HG03066 (cell line): Measurements from ENCODE around the gene FASN.
"Not testable (repeated sequence)": the region's sequence is repeated elsewhere in the genome, so short reads cannot be mapped to it uniquely, and the experiment has no call there.

ENCODE experiments used
- ATAC-seq: cut with Tn5 transposase; IDR thresholded peaks from one replicate; pipeline ENCODE4 v1.9.1; 2021; ENCODE audit warnings: low read depth; ENCODE audit not compliant: unreplicated experiment

The FASN gene

DNA sequence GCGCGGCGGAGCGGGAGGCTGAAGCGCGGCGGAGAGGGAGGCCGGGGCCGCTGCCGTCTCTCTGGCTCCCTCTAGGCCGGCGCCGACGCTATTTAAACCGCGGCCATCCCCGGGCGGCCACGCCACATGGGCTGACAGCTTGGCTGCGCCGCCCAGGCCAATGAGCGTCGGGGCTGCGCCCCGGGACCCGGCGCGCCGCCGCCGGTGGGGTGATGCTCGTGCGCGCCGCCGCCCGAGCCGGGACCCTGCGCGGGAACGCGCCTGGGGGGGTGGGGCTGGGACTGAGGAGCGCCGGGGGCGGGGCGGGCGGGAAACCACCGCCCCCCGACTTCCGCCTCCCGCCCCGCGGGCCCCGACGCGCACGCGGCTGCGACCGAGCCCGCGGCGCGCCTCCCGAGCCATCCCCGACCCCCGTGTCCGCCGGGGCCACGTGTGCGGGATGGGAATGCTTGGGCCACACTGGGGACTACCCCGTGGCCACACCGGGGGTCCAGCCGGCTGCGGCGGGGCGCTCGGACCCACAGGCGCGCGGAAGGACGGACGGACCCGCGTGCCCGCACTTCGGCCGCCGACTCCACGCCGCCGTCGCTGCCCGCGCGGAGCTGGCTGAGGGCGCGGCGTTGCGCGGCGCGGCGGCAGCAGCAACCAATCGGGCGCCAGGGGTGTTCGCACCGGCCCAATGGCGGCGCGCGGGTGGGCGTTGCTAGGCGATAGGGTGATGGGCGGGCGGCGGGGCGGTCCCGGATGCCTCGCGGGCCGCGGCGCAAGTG lies at the start of gene FASN:
Gene FASN (minus strand): TSS at position 68 of the 770 bp plus-strand sequence. CDS start 1,791 bp downstream, outside the sequence.
- ATAC-seq = peak; percentile 65

DNA sequence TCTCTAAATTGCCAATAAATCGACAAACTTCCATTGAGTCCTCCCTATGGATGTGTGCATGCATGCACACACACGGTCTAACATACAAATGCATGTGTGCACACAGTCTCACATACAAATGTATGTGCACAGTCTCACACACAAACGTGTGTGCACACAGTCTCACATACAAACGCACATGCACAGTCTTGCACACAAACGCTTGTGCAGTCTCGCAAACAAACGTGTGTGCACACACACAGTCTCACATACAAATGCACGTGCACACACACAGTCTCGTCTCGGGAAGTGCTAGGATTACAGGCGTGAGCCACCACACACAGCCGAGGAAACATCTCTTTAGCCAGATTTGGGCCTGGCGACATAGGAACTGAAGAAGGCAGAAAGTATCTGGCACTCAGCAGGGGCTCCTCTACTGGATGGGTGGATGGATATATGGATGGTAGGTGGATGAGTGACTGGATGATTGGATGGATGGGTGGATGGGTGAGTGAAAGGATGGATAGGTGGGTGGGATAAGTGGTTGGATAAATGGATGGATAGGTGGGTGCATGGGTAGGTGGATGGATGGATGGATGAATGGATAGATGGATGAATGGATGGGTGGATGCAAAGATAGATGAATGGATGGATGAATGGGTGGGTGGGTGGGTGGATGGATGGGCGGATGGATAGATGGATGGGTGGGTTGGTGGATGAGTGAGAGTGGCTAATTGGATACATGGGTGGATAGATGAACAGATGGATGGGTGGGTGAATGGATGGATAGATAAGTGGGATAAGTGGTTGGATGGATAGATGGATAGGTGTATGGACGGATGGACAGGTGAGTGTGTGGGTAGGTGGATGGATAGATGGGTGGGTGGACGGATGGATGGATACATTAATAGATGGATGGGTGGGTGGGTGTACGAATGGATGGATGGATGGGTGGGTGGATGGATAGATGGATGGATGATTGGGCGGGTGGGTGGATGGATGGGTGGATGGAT lies 48.9 kb upstream of the FASN start:
- ATAC-seq = no peak

DNA sequence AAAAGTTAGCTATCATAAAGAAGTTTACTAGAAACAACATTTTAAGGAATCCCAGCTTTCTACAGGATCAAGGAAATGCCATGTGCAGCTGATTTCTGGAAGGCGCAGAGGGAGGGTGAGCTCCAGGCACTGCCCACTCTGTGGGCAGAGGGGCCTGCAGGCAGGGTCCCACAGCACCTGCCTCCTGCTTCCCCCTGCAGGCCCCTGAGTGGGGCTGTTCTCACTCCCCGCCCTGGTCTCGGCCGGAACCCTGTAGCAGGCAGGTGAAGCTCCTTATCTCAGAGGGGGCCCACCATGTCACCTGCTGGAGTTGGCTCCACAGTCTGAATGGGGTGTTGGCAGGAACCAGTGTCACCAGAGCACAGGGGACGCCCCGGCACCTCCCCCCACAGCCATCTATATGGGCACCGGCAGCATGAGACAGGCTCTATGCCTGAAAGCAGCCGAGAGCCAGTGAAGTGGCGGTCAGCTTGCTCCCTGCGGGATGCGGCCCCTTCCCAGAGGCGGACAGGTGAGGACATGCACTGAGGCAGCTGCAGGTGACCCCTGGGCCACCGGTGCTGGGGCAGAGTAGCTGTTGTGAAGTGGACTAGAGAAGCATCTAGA lies 47.6 kb upstream of the FASN start:
- no peak for ATAC-seq

DNA sequence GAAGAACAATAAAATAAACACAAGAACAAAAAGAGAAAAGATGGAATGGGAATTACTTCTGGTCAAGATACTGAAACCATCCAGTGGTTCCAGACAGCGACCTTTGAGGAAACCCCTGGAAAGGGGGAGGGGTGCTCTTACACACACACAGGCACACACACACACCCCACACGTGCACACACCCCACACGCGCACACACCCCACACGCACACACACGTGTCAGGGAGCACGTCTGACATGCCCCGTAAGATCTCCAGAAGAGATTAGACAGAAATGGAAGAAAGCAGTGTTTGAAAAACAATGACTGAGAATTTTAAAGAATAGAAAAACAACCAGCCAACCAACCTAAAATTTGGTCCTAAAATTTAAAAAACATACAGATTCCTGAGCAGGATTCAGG lies 45.3 kb upstream of the FASN start:
- no peak for ATAC-seq

DNA sequence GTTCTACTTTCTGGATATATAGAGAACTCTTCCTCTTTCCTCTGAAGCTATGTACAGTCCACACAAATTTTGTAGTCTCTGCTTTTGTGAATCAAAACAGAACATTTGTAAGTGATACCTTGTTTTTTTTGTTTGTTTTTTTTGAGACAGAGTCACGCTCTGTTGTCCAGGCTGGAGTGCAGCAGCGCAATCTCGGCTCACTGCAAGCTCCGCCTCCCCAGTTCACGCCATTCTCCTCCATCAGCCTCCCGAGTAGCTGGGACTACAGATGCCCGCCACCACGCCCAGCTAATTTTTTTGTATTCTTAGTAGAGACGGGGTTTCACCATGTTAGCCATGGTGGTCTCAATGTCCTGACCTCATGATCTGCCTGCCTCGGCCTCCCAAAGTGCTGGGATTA lies 41.9 kb upstream of the FASN start:
- ATAC-seq = not testable (repeated sequence)

- no peak for ATAC-seq
Measured at GRCh38 chr17:82138511-82138992, 40.5 kb upstream of the FASN start.

GRCh38 chr17:82134101-82134500 lies 36.1 kb upstream of the FASN start:
- ATAC-seq = no peak

GRCh38 chr17:82133166-82133953 lies 35.3 kb upstream of the FASN start:
- not testable (repeated sequence) for ATAC-seq

DNA sequence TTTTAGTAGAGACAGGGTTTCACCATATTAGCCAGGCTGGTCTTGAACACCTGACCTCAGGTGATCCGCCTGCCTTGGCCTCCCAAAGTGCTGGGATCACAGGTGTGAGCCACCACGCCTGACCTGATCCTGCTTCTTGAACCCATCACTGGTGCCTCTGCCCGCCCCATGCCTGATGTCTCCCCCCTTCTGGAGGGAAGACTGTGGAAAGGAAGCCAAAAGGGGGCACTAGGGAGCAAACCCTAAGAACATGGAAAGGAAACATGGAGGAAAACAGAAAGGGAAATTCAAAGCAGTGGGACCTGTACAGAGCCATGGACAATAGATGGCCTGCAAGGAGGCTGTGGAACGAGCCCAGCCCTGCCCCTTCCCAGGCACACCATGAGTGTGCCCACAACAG lies 31.1 kb upstream of the FASN start:
- ATAC-seq = no peak

DNA sequence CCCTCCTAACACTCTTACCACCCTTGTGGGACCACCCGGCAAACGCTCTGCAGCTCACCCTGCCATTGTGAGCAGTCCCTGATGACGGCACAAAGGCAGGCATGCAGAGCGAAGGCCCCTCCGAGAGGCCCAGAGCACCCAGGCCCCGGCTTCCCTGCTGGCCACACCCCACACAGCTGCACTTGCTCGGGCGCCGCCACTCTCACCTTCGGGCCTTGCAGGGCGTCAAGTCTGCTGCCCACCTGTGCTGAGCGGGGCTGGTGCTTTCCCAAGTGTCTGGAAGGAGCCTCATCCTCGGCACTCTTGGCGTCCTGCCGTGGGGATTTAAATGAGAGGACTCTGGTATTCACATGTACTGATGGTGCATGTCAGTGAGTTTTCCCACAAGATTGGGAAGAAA lies 30.3 kb upstream of the FASN start:
- no peak for ATAC-seq

- no peak for ATAC-seq
Measured at GRCh38 chr17:82127704-82128103, 29.7 kb upstream of the FASN start.

- ATAC-seq = no peak
Measured at GRCh38 chr17:82127315-82127595, 29.2 kb upstream of the FASN start.

GRCh38 chr17:82126556-82127314 lies 28.7 kb upstream of the FASN start:
- ATAC-seq = no peak

GRCh38 chr17:82124101-82124500 lies 26.1 kb upstream of the FASN start:
- ATAC-seq = no peak

DNA sequence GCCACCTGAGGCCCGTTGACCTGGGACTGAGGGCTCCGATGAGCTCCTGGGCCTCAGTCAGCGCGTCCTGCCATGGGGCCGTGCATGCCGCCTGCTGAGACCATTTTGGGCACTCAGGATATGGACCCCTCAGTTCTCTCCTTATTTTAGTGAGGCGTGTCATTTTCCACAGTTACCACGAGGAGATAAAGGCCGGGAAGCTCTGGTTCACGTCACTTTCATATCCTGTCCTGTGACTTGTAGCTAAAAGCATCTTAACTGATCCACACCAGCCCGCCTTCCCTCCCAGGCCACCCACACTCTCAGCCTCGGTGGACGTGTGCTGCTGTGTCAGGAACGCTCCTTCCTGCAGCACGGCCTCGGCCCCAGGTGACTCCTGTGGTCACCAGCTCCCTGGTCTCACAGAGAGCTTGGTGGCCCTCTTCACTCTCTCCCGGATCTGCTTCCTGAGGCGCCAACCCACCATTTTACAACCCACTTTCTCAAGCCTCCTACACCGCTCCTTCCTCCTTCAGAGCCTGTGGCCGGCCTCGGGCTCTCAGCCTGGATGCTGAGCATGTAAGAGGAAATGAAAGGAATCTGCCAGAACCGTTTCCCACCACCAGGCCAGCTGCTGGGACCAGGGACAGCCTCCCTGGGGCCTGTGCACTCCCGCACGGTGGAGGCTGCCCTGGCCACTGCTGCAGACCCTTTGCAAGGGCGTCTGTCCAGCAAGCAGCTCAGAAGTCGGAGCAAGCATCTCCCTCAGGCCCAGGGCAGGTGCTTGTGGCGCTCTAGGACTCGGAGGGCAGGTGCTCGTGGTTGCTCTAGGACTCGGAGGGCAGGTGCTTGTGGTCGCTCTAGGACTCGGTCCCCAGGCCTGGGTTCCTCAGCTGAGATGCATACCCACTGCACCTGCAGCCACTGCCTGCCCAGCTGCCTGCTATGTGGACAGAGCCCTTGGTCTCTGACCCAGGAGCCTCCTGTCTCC lies 23.9 kb upstream of the FASN start:
- no peak for ATAC-seq

DNA sequence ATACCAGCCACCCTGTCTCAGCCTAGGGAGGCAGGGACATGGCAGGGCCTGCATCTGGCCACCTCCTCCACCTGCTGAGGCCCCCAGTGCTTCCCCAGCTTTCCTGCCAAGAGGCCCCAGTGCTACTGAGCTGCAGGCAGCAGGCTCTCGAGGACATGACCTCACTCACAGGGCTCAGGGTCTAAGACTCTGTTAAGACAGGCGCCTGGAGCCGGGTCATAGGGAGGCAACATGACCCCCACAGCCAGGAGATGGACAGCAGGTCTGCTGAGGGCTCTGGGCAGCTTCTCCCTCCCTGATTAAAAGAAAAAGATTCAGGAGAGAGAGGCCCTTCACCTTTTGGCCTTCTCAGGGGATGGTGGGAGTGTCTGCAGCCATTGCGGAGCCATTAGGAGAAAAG lies 23.2 kb upstream of the FASN start:
- no peak for ATAC-seq

DNA sequence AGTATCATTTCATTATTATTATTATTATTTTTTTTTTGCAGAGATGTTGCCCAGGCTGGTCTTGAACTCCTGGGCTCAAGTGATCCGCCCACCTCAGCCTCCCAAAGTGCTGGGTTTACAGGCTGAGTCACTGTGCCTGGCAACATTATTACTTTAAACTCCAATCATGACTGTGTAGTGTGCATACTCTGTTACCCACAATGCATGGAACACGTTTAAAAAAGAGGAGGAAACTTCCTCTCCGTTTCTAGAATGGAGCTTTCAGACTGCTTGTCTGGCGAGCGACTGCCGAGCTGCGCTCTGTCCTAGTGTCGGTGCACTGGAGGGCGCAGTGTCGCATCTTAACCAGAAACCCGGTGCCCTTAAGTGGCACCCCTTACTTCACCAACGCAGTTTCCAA lies 22.1 kb upstream of the FASN start:
- ATAC-seq = no peak

GRCh38 chr17:82118815-82119380 lies 20.9 kb upstream of the FASN start:
- ATAC-seq = no peak
